ENCODE data around the gene APOL6.
"Not testable (repeated sequence)": the region's sequence is repeated elsewhere in the genome, so short reads cannot be mapped to it uniquely, and the experiment has no call there.

Gene APOL6

GRCh38 chr22:35684732-35685131 is 36.5 kb downstream of the APOL6 start:
- Histone ChIP-seq H3K9me3 (ENCODE audit: control insufficient read depth in 5 of 5, low read length in 5 of 5) (peaks cover 0 to 3% (median 0%) of the 10 kb centered on the region in 5 donors), H3K27ac (ENCODE audit: low read depth, low read length) (no peak overlapping the region), H3K27me3 (ENCODE audit: control insufficient read depth in 5 of 5, insufficient read depth in 4 of 5, low read length in 5 of 5) (no peaks in the 10 kb centered on the region), H3K9ac (ENCODE audit: low read length in 5 of 5) (no peak overlapping the region), H3K4me1 (ENCODE audit: control insufficient read depth in 5 of 5, insufficient read depth in 5 of 5, low read length in 5 of 5) (no peaks in the 10 kb centered on the region), H3K4me3 (ENCODE audit: low read depth in 1 of 5, low read length in 5 of 5) (no peak overlapping the region), H3K36me3 (ENCODE audit: control insufficient read depth in 5 of 5, insufficient read depth in 5 of 5, low read length in 5 of 5) (no peaks in the 10 kb centered on the region)

GRCh38 chr22:35685731-35686130 is 37.5 kb downstream of the APOL6 start:
- no peaks in the 10 kb centered on the region for H3K36me3 ChIP-seq (ENCODE audit: control insufficient read depth in 5 of 5, insufficient read depth in 5 of 5, low read length in 5 of 5)
- H3K9ac ChIP-seq (ENCODE audit: low read length in 5 of 5): no peak overlapping the region
- H3K4me1 ChIP-seq (ENCODE audit: control insufficient read depth in 5 of 5, insufficient read depth in 5 of 5, low read length in 5 of 5): no peaks in the 10 kb centered on the region
- H3K4me3 ChIP-seq (ENCODE audit: low read depth in 1 of 5, low read length in 5 of 5): no peak overlapping the region
- H3K27me3 ChIP-seq (ENCODE audit: control insufficient read depth in 5 of 5, insufficient read depth in 4 of 5, low read length in 5 of 5): no peaks in the 10 kb centered on the region
- H3K27ac ChIP-seq (ENCODE audit: low read depth, low read length): no peak overlapping the region
- peaks cover 0 to 3% (median 0%) of the 10 kb centered on the region in 5 donors for H3K9me3 ChIP-seq (ENCODE audit: control insufficient read depth in 5 of 5, low read length in 5 of 5)

GRCh38 chr22:35686298-35686697 is 38.1 kb downstream of the APOL6 start:
- Histone ChIP-seq H3K27ac (ENCODE audit: low read depth, low read length) (no peak overlapping the region), H3K9me3 (ENCODE audit: control insufficient read depth in 5 of 5, low read length in 5 of 5) (peaks cover 0 to 3% (median 0%) of the 10 kb centered on the region in 5 donors), H3K9ac (ENCODE audit: low read length in 5 of 5) (no peak overlapping the region), H3K36me3 (ENCODE audit: control insufficient read depth in 5 of 5, insufficient read depth in 5 of 5, low read length in 5 of 5) (no peaks in the 10 kb centered on the region), H3K4me3 (ENCODE audit: low read depth in 1 of 5, low read length in 5 of 5) (no peak overlapping the region), H3K4me1 (ENCODE audit: control insufficient read depth in 5 of 5, insufficient read depth in 5 of 5, low read length in 5 of 5) (no peaks in the 10 kb centered on the region), H3K27me3 (ENCODE audit: control insufficient read depth in 5 of 5, insufficient read depth in 4 of 5, low read length in 5 of 5) (no peaks in the 10 kb centered on the region)

- H3K9me3 ChIP-seq (ENCODE audit: control insufficient read depth in 5 of 5, low read length in 5 of 5): peaks cover 0 to 3% (median 0%) of the 10 kb centered on the region in 5 donors
- H3K4me3 ChIP-seq (ENCODE audit: low read depth in 1 of 5, low read length in 5 of 5): no peak overlapping the region
- no peak overlapping the region for H3K27ac ChIP-seq (ENCODE audit: low read depth, low read length)
- no peaks in the 10 kb centered on the region for H3K27me3 ChIP-seq (ENCODE audit: control insufficient read depth in 5 of 5, insufficient read depth in 4 of 5, low read length in 5 of 5)
- no peaks in the 10 kb centered on the region for H3K36me3 ChIP-seq (ENCODE audit: control insufficient read depth in 5 of 5, insufficient read depth in 5 of 5, low read length in 5 of 5)
- H3K4me1 ChIP-seq (ENCODE audit: control insufficient read depth in 5 of 5, insufficient read depth in 5 of 5, low read length in 5 of 5): no peaks in the 10 kb centered on the region
- no peak overlapping the region for H3K9ac ChIP-seq (ENCODE audit: low read length in 5 of 5)
Observed at GRCh38 chr22:35687461-35687860, 39.2 kb downstream of the APOL6 start.

- H3K27ac ChIP-seq (ENCODE audit: low read depth, low read length): no peak overlapping the region
- H3K27me3 ChIP-seq (ENCODE audit: control insufficient read depth in 5 of 5, insufficient read depth in 4 of 5, low read length in 5 of 5): no peaks in the 10 kb centered on the region
- H3K9ac ChIP-seq (ENCODE audit: low read length in 5 of 5): no peak overlapping the region
- no peaks in the 10 kb centered on the region for H3K4me1 ChIP-seq (ENCODE audit: control insufficient read depth in 5 of 5, insufficient read depth in 5 of 5, low read length in 5 of 5)
- peaks cover 0 to 3% (median 0%) of the 10 kb centered on the region in 5 donors for H3K9me3 ChIP-seq (ENCODE audit: control insufficient read depth in 5 of 5, low read length in 5 of 5)
- no peak overlapping the region for H3K4me3 ChIP-seq (ENCODE audit: low read depth in 1 of 5, low read length in 5 of 5)
- H3K36me3 ChIP-seq (ENCODE audit: control insufficient read depth in 5 of 5, insufficient read depth in 5 of 5, low read length in 5 of 5): no peaks in the 10 kb centered on the region
Observed at GRCh38 chr22:35688913-35689675, 40.8 kb downstream of the APOL6 start.

- no peaks in the 10 kb centered on the region for H3K27me3 ChIP-seq (ENCODE audit: control insufficient read depth in 5 of 5, insufficient read depth in 4 of 5, low read length in 5 of 5)
- no peak overlapping the region for H3K4me3 ChIP-seq (ENCODE audit: low read depth in 1 of 5, low read length in 5 of 5)
- H3K36me3 ChIP-seq (ENCODE audit: control insufficient read depth in 5 of 5, insufficient read depth in 5 of 5, low read length in 5 of 5): no peaks in the 10 kb centered on the region
- H3K9me3 ChIP-seq (ENCODE audit: control insufficient read depth in 5 of 5, low read length in 5 of 5): peaks cover 0 to 3% (median 0%) of the 10 kb centered on the region in 5 donors
- no peak overlapping the region for H3K27ac ChIP-seq (ENCODE audit: low read depth, low read length)
- H3K4me1 ChIP-seq (ENCODE audit: control insufficient read depth in 5 of 5, insufficient read depth in 5 of 5, low read length in 5 of 5): no peaks in the 10 kb centered on the region
- H3K9ac ChIP-seq (ENCODE audit: low read length in 5 of 5): no peak overlapping the region
Observed at GRCh38 chr22:35690001-35690400, 41.8 kb downstream of the APOL6 start.

GRCh38 chr22:35695202-35695601 is 47.0 kb downstream of the APOL6 start:
- no peaks in the 10 kb centered on the region for H3K27me3 ChIP-seq (ENCODE audit: control insufficient read depth in 5 of 5, insufficient read depth in 4 of 5, low read length in 5 of 5)
- no peaks in the 10 kb centered on the region for H3K36me3 ChIP-seq (ENCODE audit: control insufficient read depth in 5 of 5, insufficient read depth in 5 of 5, low read length in 5 of 5)
- no peak overlapping the region for H3K4me3 ChIP-seq (ENCODE audit: low read depth in 1 of 5, low read length in 5 of 5)
- no peak overlapping the region for H3K27ac ChIP-seq (ENCODE audit: low read depth, low read length)
- H3K9ac ChIP-seq (ENCODE audit: low read length in 5 of 5): no peak overlapping the region
- no peaks in the 10 kb centered on the region for H3K4me1 ChIP-seq (ENCODE audit: control insufficient read depth in 5 of 5, insufficient read depth in 5 of 5, low read length in 5 of 5)
- no peaks in the 10 kb centered on the region for H3K9me3 ChIP-seq (ENCODE audit: control insufficient read depth in 5 of 5, low read length in 5 of 5)

GRCh38 chr22:35697142-35697541 is 48.9 kb downstream of the APOL6 start:
- Histone ChIP-seq H3K4me3 (ENCODE audit: low read depth in 1 of 5, low read length in 5 of 5) (no peak overlapping the region), H3K36me3 (ENCODE audit: control insufficient read depth in 5 of 5, insufficient read depth in 5 of 5, low read length in 5 of 5) (no peaks in the 10 kb centered on the region), H3K9ac (ENCODE audit: low read length in 5 of 5) (no peak overlapping the region), H3K27ac (ENCODE audit: low read depth, low read length) (no peak overlapping the region), H3K4me1 (ENCODE audit: control insufficient read depth in 5 of 5, insufficient read depth in 5 of 5, low read length in 5 of 5) (no peaks in the 10 kb centered on the region), H3K9me3 (ENCODE audit: control insufficient read depth in 5 of 5, low read length in 5 of 5) (no peaks in the 10 kb centered on the region), H3K27me3 (ENCODE audit: control insufficient read depth in 5 of 5, insufficient read depth in 4 of 5, low read length in 5 of 5) (no peaks in the 10 kb centered on the region)

GRCh38 chr22:35699852-35700251 is 51.6 kb downstream of the APOL6 start:
- H3K9me3 ChIP-seq (ENCODE audit: control insufficient read depth in 5 of 5, low read length in 5 of 5); H3K4me1 ChIP-seq (ENCODE audit: control insufficient read depth in 5 of 5, insufficient read depth in 5 of 5, low read length in 5 of 5); H3K4me3 ChIP-seq (ENCODE audit: low read depth in 1 of 5, low read length in 5 of 5); H3K27me3 ChIP-seq (ENCODE audit: control insufficient read depth in 5 of 5, insufficient read depth in 4 of 5, low read length in 5 of 5); H3K9ac ChIP-seq (ENCODE audit: low read length in 5 of 5); H3K27ac ChIP-seq (ENCODE audit: low read depth, low read length); H3K36me3 ChIP-seq (ENCODE audit: control insufficient read depth in 5 of 5, insufficient read depth in 5 of 5, low read length in 5 of 5): not testable (repeated sequence)

- Histone ChIP-seq H3K4me1 (ENCODE audit: control insufficient read depth in 5 of 5, insufficient read depth in 5 of 5, low read length in 5 of 5) (no peaks in the 10 kb centered on the region), H3K27ac (ENCODE audit: low read depth, low read length) (no peak overlapping the region), H3K9me3 (ENCODE audit: control insufficient read depth in 5 of 5, low read length in 5 of 5) (no peaks in the 10 kb centered on the region), H3K9ac (ENCODE audit: low read length in 5 of 5) (no peak overlapping the region), H3K4me3 (ENCODE audit: low read depth in 1 of 5, low read length in 5 of 5) (no peak overlapping the region), H3K36me3 (ENCODE audit: control insufficient read depth in 5 of 5, insufficient read depth in 5 of 5, low read length in 5 of 5) (no peaks in the 10 kb centered on the region), H3K27me3 (ENCODE audit: control insufficient read depth in 5 of 5, insufficient read depth in 4 of 5, low read length in 5 of 5) (no peaks in the 10 kb centered on the region)
Observed at GRCh38 chr22:35703861-35704584, 55.8 kb downstream of the APOL6 start.

Data from subcutaneous abdominal adipose tissue (tissue), 5 donors.